Activated effector memory CD4-positive, alpha-beta T cell treated with Interleukin-2 at 50 U/mL for 16 hours (primary cell): ENCODE results near the gene MALRD1.
"Not testable (repeated sequence)": the region's sequence is repeated elsewhere in the genome, so short reads cannot be mapped to it uniquely, and the experiment has no call there.

Experiments used
- DNase-seq: peaks from one replicate; pipeline ENCODE4 v3.0.0-alpha.2; 2020

MALRD1 gene

DNA sequence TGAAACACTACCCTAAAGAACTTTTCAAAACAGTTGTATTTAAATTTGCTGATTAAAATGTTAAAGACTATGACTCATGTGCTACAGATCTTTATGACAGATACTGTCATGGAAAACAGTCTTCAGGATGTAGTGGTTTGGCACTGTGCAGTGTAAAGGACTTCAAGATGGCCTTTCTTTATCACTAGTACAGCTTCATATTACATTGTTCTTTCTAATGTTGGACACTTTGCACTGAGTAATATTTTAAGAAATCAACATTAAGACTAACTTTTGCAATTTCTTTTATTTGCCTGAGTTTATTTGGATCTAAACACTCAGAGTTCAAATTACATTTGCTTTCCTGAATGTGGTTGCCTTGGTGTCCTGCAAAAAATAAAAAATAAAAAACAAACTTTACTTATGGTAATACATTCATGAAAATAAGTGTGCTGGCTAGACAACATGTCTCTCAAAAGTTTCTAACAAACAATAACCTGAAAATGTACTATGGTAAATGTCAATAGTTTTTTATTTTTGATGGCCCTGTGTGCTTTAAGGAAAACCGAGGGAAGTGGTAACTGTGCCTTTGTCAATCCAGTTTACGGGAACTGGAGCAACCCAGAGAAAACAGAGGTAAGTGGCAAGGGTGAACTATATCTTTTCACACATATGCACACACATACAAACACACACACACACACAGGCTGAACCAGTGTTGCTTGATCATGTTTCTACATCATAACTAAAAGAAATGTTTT lies 681.7 kb downstream of the MALRD1 start:
- no peak for DNase-seq

DNA sequence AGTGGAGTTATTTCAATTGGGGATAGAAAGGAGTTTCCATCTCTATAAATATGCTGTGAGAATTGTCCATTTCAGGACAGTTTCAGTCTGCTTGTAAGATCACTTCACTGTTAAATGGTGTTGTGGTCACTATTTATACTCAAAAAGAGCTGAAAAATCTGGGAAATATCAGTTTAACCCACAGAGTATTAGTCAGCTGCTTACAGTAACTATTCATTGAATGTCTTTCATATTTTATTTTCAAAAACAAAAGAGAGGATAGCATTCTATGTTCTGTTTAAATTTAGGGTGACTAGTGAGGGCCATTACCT lies 682.3 kb downstream of the MALRD1 start:
- DNase-seq: no peak

DNA sequence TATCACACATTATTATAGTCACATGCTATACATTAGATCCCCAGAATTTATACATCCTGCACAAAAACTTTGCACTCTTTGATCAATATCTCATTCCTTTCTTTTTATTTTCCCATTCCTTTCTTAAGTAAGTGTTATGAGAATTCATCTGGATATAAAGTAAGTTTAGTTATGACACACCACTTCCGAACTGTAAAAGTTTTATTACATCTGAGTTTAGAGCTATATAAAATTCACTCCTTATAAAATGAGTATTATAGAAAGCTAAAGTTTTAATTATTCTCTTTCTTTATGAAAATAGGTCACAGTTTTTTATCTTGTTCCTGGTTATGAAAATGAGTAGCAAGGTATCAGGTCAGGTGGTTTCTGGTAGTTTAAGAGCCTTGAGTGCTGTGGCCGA lies 683.0 kb downstream of the MALRD1 start:
- no peak for DNase-seq

DNA sequence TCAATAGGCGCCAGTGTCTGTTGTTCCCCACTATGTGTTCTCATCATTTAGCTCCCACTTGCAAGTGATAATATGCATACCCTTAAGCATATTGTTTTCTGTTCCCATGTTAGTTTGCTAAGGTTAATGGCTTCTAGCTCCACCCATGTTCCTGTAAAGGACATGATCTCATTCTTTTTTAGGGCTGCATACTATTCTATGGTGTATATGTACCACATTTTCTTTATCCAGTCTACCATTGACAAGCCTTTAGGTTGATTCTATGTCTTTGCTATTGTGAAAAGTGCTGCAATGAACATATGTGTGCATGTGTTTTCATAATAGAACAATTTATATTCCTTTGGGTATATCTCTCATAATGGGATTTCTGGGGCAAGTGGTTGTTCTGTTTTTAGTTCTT lies 689.8 kb downstream of the MALRD1 start:
- no peak for DNase-seq

DNA sequence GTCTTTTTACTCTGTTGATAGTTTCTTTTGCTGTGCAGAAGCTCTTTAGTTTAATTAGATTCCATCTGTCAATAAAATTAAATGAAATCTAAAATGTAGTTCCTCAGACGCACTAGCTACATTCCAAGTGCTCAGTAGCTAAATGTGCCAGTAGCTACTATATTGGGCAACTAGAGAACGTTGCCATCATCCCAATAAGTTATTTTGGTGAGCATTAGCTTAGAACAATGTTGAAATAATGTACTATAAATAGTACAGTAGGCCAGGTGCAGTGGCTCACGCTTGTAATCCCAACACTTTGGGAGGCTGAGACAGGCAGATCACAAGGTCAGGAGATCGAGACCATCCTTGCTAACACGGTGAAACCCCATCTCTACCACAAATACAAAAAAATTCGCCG lies 690.6 kb downstream of the MALRD1 start:
- DNase-seq: not testable (repeated sequence)

DNA sequence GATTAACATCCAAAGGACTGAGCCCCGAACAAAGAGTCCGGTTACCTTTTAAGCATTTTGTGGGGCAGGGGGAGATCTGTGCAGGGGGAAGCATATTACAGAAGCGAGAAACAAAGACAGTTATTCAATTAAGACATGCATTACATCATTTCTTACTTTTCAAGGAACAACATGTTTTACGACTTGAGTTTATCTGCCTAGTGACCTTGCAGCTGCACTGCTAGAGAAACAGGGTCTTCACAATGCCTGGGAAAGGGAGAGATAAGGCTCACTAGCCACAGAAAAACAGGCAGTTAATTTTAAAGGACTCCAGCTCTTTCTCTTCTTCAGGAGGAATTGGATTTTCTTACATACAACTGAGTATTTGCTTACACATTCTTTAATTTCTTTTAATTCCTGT lies 693.5 kb downstream of the MALRD1 start:
- DNase-seq: not testable (repeated sequence)

DNA sequence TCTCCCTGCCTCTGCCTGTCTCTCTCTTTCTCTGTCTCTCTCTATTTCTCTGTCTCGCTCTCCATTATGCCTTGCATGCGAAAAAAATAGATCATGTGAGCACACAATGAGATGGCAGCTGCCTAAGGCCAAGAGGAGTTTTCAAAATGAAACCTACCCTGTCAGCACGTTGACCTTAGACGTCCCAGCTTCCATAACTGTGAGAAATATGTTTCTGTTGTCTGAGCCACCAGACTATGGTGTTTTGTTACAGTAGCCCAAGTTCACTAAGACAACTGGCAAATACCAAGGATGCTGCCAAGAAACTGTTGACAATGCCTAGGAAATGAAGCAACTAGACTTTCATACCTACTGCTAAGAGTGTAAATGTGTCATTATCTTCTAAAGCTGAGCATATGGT lies 697.1 kb downstream of the MALRD1 start:
- DNase-seq: no peak

DNA sequence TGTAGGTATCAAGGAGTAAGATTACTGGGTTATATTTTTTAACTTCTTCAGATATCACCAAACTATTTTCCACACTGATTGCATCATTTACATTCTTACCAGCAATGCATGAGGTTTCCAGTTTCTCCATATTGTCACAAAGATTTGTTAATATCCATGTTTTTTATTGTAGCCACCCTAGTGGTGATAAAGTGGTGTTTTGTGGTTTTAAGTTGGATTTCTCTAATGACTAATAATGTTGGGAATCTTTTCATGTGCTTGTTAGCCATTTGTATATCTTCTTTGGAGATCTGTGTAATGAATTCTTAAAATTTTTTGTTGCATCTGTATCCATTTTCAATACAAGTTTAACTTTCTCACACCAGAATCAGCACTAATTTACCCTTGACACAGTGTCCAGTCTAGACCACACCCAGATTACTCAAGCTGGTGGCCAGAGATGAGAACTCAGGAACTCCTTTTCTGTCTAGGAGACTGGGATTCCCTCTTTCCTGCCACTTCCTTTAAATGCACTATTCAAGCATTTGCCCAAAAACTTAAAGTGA lies 700.7 kb downstream of the MALRD1 start:
- no peak for DNase-seq

DNA sequence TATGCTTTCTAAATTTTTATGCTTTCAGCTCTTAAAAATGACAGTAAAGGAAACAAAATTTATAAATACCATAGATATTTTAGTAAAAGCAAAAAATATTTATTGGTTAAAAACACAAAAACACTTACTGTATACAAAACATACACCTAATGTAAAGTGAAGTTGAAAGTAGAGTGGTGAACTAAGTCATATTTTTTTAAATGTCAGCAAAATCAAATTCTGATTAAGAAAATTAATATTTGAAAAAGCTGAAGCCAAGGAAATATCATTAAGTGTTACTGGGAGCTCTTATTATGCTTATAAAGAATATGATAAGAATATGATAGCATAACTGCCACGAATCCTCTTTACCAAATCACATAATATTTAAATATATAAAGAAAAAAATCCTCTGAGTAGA lies 702.4 kb downstream of the MALRD1 start:
- DNase-seq: no peak

DNA sequence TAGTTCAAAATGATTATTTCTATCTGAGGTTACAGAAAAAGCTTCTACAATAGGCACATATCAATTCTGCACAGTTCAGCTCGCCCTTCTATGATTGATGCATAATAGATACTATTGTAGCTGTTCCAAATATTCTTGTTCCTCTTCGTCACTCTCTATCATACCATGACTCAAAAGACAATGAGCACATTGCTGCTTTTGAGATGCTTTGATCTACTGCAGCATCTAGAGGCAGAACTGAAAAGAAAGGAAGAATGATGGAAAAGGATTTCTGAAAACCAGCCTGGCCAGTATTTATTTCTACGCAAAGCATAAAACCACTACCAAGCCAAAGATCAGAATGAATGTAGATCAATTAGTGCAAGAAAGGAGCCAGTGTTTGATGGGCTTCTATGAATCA lies 708.3 kb downstream of the MALRD1 start:
- no peak for DNase-seq

DNA sequence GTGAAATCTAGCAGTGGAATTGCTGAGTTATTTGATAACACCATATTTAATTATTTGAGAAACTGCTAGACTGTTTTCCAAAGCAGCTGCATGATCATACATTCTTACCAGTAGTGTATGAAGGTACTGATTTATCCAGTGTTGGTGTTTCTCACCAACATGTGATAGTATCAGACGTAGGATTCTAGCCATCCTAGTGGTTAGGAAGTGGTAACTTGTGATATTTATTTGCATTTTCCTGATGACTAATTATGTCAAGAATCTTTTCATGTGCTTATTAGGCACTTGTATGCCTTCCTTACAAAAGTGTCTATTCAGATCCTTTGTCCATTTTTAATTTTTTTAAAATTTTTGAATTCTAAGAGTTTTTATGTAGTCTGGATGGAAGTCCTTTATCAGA lies 713.4 kb downstream of the MALRD1 start:
- DNase-seq: no peak

DNA sequence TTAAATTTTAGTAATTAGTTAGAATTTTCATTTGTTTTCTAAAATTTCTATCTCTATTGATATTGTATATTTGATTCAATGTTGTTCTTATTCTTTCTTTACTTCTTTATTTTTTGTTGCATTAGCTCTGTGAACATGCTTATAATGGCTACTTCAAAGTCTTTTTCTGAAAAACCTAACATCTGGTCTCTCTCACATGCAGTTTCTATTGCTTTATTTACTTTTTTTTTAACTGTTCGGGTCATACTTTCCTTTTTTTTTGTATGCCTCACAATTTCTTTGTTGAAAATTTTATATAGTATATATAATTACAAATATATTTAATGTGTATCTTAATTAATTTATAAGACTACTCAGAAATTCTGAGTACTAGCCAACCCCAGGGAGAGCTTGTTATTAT lies 715.5 kb downstream of the MALRD1 start:
- no peak for DNase-seq

DNA sequence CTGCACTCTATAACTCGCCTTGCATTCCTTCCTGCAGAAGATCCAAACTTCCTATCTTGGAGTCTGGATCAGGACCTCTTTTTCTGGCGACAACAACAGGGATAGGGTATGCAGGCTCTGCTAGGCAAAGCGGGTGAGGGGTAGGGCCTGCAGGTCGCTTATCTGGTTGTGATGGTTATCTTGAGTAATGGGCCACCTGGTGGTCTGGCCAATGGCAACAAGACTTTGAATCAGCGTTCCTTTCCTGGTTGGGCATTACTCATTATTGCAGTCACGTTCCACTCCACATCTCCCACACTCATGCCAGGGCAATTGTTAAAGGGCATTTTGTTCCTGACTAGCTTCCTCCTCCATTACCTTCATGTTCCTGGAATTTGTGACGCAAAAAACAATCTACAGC lies 719.3 kb downstream of the MALRD1 start:
- DNase-seq: no peak

DNA sequence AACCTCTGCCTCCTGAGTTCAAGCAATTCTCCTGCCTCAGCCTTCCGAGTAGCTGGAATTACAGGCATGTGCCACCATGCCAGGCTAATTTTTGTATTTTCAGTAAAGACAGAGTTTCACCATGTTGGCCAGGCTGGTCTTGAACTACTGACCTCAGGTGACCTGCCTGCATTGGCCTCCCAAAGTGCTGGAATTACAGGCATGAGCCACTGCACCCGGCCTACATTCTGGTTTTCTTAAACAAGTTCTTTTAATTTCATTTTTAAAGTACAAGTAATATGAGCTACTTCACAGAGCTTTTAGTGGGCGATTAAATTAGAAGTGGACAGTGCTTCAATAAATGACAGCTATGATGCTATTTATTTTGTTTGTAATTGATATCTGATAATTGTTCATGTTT lies 721.2 kb downstream of the MALRD1 start:
- DNase-seq: not testable (repeated sequence)

DNA sequence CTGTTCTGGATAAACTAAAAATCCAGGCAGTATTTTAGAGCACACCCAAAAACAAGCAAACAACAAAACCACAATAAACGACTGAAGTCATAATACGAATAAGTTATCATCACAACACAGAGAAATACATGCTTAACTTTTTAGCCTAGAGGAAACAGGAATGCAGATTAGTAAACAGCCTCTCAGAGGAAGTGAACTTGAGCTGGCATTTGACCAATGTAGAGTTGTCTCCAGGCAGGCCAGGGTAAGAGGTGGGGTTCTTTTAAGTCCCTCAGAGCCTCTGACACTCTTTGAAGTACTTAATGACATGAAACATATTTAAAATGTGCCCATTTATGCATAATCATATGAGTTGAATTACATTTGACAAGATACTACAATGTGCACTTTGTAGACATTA lies 724.4 kb downstream of the MALRD1 start:
- DNase-seq: no peak

DNA sequence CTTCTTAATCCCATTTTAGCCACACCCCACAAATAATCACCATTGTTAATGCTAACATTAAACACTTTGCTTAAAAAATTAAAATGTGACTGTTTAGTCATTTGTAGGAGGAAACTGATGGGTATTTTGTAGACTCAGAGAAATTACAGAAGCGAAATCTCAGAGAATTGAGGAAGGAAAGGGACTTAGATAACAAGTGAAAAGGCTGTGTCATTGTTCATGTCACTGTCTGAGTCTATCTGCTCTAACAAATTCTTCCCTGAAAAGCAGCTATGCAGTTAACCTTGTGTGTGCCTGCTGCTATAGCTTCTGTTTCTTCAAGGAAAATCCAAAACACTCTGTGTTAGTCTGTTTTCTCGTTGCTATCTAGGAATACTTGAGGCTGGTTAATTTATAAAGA lies 726.7 kb downstream of the MALRD1 start:
- DNase-seq: no peak

DNA sequence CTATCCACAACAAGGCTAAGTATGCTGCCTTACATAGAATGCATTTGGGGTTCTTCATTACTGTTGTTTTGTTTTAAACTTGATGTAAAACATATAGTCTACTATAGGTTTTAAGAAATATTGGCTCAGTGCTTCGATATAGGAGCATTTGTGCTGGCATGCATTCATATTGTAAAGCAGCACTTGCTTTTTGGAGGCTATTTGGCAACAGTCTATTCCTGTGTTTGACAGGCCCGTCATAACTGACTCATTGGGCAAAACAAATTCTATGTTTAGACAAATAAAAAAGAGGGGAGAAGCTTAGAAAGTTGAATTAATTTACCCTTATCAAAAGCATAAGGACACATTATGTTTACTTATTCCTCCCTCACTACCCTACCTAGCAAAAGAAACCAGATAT lies 729.2 kb downstream of the MALRD1 start:
- no peak for DNase-seq

DNA sequence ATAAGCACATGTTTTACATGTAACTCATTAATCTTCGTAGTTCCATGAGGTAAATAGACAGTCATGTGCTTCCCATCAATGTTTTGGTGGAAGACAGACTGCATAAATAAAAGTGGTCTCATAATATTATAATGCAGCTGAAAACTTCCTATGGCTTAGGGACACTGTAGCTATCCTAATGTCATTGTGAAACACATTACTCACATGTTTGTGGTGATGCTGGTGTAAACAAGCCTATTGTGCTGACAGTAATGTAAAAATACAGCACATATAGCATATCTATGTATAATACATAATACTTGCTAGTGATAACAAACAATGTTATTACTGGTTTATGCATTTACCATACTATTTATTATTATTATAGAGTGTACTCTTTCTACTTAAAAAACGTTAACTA lies 730.4 kb downstream of the MALRD1 start:
- DNase-seq: no peak

DNA sequence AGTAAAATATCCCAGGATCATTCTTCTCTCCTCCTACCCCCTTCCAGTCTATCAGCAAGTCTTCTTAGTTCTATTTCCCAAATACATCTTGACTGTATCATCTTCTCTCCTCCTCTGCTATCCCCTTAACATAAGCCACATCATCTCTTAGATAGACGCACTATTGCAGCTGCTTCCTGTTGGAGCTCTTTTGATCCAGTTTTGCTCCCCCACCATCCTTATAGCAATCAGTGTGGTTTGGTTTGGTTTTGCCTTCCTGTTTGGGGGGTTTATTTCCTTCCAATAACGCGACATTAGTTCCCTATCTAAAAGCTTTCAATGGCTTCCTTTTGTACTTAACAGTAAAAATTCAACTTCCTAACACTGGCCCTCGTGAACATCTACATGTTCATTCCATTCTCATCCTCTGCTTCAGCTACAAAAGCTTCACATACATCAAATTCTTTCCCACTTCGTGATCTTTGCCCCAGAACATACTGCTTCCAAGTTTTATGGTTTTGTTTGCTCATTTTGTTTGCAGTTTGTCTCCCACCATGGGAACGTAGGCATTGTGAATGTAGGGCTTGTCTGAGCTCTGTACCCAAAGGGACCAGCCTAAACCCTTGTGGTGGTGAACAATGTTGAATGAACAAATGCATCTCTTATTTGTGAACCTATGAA lies 734.0 kb downstream of the MALRD1 start:
- DNase-seq: no peak

DNA sequence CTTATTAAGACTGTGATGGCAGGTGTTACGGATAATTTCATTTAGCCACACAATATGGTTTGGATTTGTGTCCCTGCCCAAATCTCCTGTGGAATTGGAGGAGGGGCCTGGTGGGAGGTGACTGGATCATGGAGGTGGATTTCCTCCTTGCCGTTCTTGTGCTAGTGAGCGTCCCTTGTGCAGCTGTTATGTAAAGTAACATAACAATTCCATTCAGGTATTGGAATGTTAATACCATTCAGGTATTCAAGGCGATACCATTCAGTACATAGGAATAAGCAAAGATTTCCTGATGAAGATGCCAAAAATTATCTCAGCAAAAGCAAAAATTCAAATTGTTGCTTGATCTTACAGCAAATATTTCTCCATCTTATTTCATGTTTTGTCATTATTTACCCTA lies 735.1 kb downstream of the MALRD1 start:
- DNase-seq: no peak
